Upper lobe of left lung (tissue), 4 donors: ENCODE data around the gene PSD2.

Experiments
- CTCF ChIP-seq, 6 experiments: fragments of 450-650 bp in 4 of 6; fragments of 200-600 bp in 2 of 6; sonication (generic) in 2 of 6; IDR thresholded peaks; one replicate each; pipeline ENCODE4 v1.5.1; 2016 to 2019; ENCODE audit warnings: antibody characterized with exemption in 6 of 6
- EP300 ChIP-seq, 4 donors: sonication (generic); formaldehyde crosslinking; IDR thresholded peaks; one replicate each; pipeline ENCODE4 v1.5.1; 2017; ENCODE audit warnings: antibody characterized with exemption in 4 of 4, control low read depth in 2 of 4
- POLR2A ChIP-seq, 4 donors: fragments of 450-650 bp; IDR thresholded peaks; one replicate each; pipeline ENCODE4 v1.5.1; 2016 to 2017; ENCODE audit warnings: antibody characterized with exemption in 4 of 4, mild to moderate bottlenecking in 2 of 4
- POLR2AphosphoS5 ChIP-seq, 2 donors: sonication (generic); formaldehyde crosslinking; IDR thresholded peaks; one replicate each; pipeline ENCODE4 v1.5.1; 2017; ENCODE audit warnings: antibody characterized with exemption in 2 of 2

GRCh38 chr5:139783436-139783965 lies 12.1 kb upstream of the PSD2 start:
- TF ChIP-seq POLR2A (IDR thresholded peaks at IDR 0.05) (no peak), CTCF (IDR thresholded peaks at IDR 0.05) (no peak), EP300 (IDR thresholded peaks at IDR 0.05) (no peak), POLR2AphosphoS5 (IDR thresholded peaks at IDR 0.05) (no peak)
